Inflammatory macrophage treated with lipopolysaccharide for 4 hours (primary cell): ENCODE data around the gene C1QTNF1.
A peak's percentile ranks its signal among the peaks of the same experiment; 100 is the strongest.
"Not testable (repeated sequence)": the region's sequence is repeated elsewhere in the genome, so short reads cannot be mapped to it uniquely, and the experiment has no call there.

Source experiments
- DNase-seq: peaks from one replicate; pipeline ENCODE4 v3.0.0-alpha.2; 2020

Gene C1QTNF1

GRCh38 chr17:79026376-79027273 lies 2.7 kb downstream of the C1QTNF1 start:
- DNase-seq, result no peak

GRCh38 chr17:79027274-79027924 lies 3.4 kb downstream of the C1QTNF1 start:
- no peak for DNase-seq

GRCh38 chr17:79027925-79028491 lies 4.0 kb downstream of the C1QTNF1 start:
- no peak for DNase-seq

- no peak for DNase-seq
Observed at GRCh38 chr17:79028496-79029326, 4.7 kb downstream of the C1QTNF1 start.

GRCh38 chr17:79029327-79030009 lies 5.5 kb downstream of the C1QTNF1 start:
- no peak for DNase-seq

GRCh38 chr17:79030636-79031035 lies 6.7 kb downstream of the C1QTNF1 start:
- DNase-seq, result not testable (repeated sequence)

GRCh38 chr17:79031996-79032875 lies 8.3 kb downstream of the C1QTNF1 start:
- no peak for DNase-seq

GRCh38 chr17:79033046-79033616 lies 9.2 kb downstream of the C1QTNF1 start:
- DNase-seq, result no peak

GRCh38 chr17:79033741-79034501 lies 10.0 kb downstream of the C1QTNF1 start:
- no peak for DNase-seq

GRCh38 chr17:79034931-79035485 lies 11.0 kb downstream of the C1QTNF1 start:
- no peak for DNase-seq

- no peak for DNase-seq
Observed at GRCh38 chr17:79035686-79036085, 11.7 kb downstream of the C1QTNF1 start.

GRCh38 chr17:79036181-79036580 lies 12.2 kb downstream of the C1QTNF1 start:
- DNase-seq, result no peak

GRCh38 chr17:79036596-79036995 lies 12.6 kb downstream of the C1QTNF1 start:
- peak; percentile 92 for DNase-seq

GRCh38 chr17:79038545-79039135 lies 14.7 kb downstream of the C1QTNF1 start:
- DNase-seq, result peak; percentile 97

- no peak for DNase-seq
Observed at GRCh38 chr17:79039171-79039570, 15.2 kb downstream of the C1QTNF1 start.

GRCh38 chr17:79039886-79040285 lies 15.9 kb downstream of the C1QTNF1 start:
- peak; percentile 64 for DNase-seq

- DNase-seq, result no peak
Observed at GRCh38 chr17:79041041-79041570, 17.1 kb downstream of the C1QTNF1 start.

GRCh38 chr17:79041723-79042420 lies 17.9 kb downstream of the C1QTNF1 start:
- no peak for DNase-seq
